ENCODE data around the gene TBX21.

DNA sequence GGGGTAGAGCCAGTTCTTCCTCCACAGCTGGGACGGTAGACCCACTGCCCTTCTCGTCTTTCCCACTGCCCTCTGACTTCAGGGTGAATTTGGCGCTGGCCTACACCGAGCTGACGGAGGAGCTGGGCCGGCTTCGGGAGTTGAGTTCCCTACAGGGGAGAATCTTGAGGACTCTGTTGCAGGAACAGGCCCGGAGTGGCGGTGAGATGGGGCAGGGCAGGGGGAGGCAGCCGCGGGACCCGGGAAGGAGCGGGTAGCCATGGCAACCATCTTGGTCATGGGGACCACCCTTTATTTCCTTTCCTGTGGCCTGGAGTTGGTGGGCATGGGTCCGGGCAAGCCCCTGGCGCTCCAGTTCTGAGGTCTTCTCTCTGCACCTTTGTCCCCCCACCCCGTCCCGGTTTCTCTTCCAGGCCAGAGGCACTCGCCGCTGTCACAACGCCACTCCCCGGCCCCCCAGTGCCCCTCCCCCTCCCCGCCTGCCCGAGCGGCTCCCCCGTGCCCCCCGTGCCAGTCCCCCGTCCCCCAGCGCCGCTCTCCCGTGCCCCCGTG is 24.6 kb upstream of the TBX21 start:
- TF ChIP-seq, protein P1, sequence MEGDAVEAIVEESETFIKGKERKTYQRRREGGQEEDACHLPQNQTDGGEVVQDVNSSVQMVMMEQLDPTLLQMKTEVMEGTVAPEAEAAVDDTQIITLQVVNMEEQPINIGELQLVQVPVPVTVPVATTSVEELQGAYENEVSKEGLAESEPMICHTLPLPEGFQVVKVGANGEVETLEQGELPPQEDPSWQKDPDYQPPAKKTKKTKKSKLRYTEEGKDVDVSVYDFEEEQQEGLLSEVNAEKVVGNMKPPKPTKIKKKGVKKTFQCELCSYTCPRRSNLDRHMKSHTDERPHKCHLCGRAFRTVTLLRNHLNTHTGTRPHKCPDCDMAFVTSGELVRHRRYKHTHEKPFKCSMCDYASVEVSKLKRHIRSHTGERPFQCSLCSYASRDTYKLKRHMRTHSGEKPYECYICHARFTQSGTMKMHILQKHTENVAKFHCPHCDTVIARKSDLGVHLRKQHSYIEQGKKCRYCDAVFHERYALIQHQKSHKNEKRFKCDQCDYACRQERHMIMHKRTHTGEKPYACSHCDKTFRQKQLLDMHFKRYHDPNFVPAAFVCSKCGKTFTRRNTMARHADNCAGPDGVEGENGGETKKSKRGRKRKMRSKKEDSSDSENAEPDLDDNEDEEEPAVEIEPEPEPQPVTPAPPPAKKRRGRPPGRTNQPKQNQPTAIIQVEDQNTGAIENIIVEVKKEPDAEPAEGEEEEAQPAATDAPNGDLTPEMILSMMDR (IDR thresholded peaks at IDR 0.05): no peak
- no peak for TF ChIP-seq POLR2A (IDR thresholded peaks at IDR 0.05)
